HG02943 (cell line): ENCODE data around the gene OR2A1.
"Not testable (repeated sequence)": the region's sequence is repeated elsewhere in the genome, so short reads cannot be mapped to it uniquely, and the experiment has no call there.

ENCODE experiments used
- ATAC-seq: cut with Tn5 transposase; IDR thresholded peaks from one replicate; pipeline ENCODE4 v1.9.1; 2021; ENCODE audit warnings: mild to moderate bottlenecking, low read depth, moderate library complexity; ENCODE audit not compliant: unreplicated experiment

The OR2A1 gene, protein sequence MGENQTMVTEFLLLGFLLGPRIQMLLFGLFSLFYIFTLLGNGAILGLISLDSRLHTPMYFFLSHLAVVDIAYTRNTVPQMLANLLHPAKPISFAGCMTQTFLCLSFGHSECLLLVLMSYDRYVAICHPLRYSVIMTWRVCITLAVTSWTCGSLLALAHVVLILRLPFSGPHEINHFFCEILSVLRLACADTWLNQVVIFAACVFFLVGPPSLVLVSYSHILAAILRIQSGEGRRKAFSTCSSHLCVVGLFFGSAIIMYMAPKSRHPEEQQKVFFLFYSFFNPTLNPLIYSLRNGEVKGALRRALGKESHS

DNA sequence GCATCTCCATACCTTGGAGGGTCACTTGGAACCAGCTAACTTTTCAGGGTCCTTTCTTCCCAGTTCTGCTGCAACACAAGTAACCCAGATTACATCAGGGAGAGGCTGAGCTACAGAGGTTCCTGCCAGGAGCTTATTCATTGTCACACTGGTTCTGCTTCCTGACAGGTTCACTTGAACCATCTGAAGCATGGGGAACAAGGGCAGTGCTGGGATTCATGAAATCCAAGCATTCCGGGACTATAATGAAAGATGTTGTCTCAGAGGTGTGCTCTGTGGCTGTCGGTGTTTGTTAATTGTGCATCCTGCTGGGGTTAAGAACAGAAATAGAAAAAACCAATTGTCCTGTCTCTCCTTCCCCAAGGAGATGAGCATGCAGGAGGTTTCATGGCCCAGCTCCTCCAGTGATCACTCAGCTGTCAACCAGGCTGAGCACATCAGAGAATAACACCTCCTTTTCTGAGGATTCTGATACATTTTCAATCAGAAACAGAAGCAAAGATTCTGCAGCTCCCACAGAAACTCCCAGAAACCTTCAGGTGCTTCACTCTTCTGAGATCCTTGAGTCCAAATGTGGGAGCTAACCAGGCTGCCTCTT is at the start of gene OR2A1:
Gene OR2A1, plus strand, starts transcription at position 548 of the 598 bp plus-strand sequence. CDS start 5,706 bp downstream, outside the sequence.
- ATAC-seq, result not testable (repeated sequence)

DNA sequence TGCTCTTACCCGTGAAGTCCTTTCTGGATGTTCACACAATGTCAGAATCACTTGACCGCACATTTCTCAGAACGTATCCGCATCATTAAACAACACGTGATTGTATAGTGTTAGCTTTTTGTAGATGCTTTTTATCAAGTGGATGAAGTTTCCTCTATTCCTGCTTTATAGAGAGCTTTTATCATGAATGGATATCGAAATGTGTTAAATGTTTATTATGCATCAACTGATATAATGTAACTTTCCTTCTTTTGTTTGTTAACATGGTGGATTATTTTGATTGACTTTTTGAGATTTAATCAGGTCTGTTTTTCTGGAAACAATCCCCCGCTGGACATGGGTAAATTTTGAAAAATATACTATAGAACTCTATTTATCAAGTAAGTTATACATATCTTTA is 47.5 kb upstream of the OR2A1 start, which contains the start of gene OR2A7:
Gene OR2A7, minus strand, starts transcription at position 101 of the 400 bp plus-strand sequence. CDS start 5,164 bp downstream, outside the sequence.
- ATAC-seq, result not testable (repeated sequence)

DNA sequence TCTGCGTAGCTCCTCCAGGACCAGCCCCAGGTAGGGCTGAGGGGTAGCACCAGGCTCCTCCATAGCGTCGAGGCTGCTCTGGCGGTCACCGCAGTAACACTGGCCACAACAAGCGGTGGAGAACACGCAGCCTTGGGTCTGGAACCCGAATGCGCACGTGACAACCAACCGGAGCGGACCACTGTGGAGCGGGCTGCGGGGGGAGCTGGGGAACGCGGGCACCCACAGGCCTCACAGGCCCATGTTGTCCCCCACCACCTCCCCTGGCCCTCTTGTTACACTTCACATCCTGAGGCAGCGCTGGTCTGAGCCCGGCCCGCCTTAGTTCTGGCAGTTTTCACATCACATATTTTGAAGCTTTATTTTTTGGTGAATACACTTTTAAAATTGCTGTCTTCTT is 43.0 kb upstream of the OR2A1 start, which contains the start of gene CTAGE8:
Gene CTAGE8, minus strand, starts transcription at position 101 of the 400 bp plus-strand sequence. Its CDS starts 38 bp downstream, at position 63.
- ATAC-seq, result not testable (repeated sequence)

DNA sequence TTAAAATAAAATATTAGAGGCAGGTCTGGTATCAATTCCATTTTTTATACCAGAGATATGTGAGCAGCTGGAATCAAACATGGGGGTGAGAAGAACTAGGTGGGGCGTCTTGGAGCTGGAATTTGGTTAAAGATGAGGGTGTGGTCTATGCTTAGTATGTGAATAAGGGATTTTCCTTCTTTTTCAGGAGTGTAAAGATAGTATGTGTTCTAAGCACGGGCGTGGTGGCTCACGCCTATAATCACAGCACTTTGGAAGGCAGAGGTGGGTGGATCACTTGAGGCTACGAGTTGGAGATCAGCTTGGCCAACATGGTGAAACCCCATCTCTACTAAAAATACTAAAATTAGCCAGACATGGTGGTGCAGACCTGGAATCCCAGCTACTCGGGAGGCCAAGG is 36.9 kb upstream of the OR2A1 start:
- not testable (repeated sequence) for ATAC-seq

DNA sequence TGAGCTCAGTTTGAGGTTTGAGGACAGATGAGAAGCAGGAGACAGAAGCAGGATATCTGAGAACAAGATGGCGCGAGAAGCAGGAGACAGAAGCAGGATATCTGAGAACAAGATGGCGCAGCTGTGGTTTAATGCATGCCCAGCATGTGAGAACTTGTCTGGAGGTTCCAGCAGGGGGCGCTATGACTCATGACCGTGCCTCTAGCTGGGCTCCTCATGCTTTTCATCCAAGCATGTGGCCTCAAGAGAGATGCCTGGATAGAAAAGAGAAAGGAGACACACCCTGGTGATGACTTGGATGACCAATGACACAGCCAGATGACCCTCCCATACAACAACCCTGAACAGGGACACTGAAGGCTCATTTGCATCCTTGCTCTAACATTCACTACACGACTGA is 32.2 kb upstream of the OR2A1 start:
- not testable (repeated sequence) for ATAC-seq

DNA sequence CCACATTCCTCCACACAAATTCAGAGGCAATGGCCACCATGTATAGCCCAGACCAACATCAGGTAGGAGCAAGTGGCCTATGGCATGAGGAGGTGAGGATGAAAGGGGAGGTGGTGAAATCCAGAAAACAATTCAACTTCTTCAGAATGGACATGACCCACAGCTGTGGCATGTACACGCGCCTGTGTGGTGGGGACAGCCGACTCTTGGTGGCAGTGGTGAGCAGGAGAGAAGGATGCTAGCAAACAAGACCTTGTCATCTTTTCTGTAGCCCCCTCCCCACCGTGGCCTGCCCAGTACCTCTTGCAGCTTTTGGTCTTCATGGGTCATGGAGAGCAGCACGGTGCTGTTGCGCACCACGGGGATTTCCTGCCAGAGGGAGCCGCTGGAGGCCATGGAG is 30.2 kb upstream of the OR2A1 start:
- not testable (repeated sequence) for ATAC-seq

DNA sequence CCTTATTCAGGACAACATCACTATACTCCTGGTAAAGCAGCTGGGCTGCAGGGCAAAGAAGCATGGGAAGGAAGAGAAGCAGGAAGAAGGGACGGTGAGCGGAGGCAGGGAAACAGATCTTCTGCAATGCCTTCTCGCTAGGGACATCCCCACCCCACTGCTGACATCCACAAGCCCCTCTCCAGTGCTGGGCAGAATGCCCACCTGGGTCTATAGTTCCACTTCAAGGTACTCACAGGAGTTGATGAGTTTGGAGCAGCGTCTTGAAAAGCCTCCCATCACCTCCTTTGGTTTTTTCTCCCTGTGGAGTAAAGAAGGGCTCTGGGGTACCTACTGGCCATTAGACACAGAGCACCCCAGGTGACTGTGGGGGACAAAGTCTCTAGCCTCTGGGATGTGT is 29.7 kb upstream of the OR2A1 start:
- ATAC-seq, result not testable (repeated sequence)

DNA sequence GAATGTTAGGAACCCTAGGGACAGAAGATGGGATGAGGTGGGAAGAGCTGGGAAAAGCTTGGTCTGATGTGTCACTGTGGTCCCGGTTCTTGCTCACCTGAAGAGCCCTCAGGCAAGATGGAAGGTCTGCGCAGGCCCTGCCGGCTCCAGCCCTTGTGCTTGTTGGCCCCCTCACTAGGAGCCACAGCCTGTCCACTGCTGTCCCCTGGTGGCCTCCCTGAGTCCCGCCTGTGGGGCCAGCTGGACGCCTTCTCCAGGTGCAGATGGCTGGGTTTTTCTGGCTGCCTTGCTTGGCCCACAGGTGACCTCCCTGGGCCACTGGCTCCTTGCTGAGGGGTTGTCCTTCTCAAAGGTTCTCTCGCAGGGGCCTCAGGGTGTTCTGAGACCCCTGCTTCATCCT is 28.5 kb upstream of the OR2A1 start:
- ATAC-seq, result not testable (repeated sequence)

DNA sequence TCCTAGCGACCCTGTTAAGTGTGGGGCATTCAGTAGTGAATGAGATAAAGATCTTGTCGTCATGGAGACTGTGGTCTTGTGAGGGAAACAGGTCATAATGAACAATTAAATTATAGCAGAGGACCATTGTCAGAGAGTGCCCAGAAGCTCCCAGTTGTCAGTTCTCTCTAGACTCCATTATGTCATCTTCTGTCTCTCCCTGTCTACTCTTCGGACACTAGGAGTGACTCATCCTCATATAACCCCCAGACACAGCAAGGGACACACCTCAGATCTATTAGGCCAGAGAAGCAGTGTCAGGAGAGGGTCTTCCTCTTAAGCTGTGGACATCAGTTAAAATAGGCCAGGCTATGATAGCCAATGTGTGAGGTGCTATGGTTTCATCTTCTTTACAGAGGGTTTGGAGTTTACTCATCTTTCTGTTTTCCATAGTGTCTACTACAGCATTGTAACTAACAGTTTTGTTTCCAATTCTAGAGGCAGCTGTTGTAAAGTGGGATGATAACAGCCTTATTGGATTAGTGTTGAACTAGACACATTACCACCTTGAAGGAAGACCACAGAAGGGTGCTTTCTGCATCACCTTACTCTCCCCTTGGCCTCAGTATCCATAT is 24.9 kb upstream of the OR2A1 start:
- not testable (repeated sequence) for ATAC-seq

DNA sequence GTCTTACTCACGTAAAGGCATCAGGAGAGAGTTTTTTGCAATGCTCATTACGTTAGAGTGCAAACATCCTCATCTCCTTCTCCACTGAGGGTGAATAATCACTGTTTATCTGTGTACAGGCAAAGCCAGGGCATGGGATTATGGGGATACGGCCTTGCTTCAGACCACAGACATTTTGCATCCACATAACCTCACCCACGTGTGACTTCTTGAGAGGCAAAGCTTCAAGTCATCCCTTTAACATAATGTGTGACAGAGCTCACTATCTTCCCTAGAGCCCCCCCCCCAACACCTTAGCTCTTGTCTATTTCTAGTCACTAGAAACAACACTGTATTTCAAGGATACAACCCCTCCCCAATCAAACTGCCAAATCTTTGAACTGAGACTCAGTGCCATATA is 20.6 kb upstream of the OR2A1 start:
- not testable (repeated sequence) for ATAC-seq

DNA sequence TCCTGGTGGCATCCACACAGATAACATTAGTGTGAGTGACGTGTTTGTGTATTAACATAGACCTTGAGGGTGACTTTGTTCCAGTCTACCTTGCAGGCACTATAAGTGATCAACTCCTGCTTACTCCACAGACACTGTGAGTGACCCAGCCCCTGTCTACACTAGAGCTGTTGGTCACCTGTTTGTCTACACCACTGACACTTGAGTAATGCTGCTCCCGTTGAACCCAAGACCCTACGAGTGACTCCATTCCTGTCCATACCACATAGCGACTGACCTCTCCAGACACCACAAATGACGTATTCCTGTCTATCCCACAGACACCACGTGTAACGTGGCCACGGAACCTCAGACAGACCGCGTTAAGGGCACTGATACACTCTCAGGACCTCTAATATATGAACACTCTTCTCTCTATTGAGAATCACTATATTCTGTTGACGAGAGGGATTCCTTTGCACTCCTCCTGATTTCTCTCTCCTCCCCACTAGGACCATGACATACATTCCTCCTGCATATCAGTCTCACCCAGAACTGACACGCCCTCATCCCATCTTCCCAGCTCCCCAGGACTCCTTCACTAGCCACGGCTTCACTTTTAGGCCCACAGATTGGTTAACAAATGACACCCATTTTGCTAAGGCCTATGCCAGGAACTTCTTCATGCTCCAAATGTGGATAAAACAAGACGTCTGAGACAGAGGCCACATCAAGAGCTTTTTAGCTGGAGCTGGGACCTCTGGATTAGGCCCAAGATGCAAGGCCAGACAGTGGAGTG is 19.6 kb upstream of the OR2A1 start:
- ATAC-seq, result not testable (repeated sequence)

DNA sequence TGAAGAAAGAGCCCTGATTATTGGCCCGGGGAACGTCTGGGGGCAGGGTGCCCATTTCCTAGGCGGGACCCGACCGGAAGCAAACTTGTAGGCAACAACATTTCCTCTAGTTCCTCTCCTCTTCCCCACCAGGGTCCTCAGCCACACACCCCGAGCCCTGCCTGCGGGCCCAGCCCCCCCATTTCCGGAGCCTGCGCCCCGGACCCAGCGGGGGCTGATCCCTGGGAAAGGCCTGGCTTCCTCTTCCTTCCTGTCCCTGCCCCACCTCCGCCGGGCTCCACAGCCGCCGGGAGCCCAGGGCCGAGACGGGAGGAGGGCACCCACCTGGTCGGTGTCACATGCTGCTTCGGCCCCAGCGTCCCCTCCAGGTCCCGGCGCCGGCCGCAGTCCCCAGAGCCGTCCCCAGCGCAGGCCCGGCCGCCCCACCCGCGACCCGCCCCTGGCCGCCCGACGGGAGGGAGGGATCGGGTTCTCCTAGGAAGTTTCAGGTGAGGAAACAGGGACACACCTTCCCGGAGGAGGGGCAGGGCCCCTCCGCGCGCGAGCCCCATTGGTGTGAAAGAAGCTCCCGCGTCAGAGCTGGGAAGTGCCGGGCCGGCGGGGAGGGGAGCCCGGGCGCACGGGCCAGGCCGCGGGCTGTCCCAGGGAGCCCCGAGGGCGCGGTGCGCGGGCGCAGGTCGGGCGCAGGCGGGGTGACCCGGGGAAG is 18.3 kb upstream of the OR2A1 start:
- ATAC-seq, result peak; percentile 75

DNA sequence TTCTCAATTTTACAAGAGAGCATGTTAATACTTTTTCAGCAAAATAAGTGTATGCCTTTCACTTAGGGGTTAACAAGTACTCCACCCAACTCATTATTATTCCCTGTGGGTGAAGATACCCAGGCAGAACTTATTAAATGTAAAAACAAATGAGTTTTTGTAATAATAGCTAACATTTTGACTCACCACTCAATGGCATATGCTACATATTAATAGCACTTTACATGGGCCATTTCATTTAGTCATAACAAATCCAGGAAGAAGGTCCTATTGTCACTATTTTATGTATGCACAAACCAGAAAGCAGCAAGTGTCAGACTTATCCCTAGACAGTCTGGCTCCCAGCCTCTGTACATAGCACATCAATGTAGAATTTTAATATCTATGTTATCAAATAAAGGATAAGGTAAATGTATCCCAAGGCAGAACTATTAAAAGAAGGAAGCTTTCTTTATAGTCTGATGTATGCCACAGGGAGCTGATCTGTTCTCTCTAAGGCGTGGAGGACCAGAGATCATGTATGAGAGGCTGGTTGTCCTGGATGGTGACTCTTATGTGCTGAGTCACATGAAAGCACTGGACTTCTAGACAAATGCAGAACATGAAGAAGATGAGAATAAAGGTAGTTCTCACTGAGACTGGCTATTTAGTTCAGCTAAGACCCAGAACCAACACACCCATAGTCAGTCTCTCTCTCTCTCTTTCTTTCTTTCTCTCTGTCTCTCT is 9.5 kb upstream of the OR2A1 start:
- not testable (repeated sequence) for ATAC-seq

DNA sequence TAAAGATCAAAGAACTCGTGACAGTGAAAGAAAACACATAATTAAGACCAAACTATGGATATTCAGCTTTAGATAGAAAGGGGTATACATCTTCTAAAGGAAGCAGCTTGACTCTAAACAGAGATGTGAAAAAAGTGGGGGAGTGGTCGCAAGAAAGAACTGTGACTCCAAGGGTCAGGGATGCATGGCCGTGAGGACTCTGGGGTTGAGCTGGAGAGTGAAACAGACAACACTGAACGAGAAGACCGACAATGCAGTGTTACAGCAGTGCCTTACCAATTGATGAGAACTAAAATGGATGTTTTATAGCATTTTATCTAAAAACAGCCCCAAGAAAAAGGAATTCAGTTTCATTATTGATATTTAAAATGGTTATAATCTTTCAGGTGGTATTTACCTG is 8.6 kb upstream of the OR2A1 start:
- not testable (repeated sequence) for ATAC-seq

DNA sequence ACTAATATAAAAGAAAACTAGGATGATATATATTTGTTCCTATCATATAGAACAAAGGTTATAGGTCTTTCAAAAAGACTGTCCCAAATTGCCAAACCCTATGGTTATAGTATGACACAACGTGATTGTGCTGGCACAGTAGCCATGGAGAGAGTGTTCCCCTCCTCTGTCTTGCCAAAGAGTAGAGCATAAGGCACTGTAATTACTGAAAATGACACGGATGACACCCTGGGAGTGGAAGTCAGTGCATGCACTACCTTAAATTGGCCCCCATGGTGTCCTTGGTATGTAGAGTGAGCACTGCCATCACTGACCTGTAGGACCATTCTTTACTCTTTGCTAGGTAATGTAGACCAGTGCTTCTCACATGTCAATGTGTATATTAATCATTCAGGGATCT is 7.1 kb upstream of the OR2A1 start:
- ATAC-seq, result not testable (repeated sequence)

DNA sequence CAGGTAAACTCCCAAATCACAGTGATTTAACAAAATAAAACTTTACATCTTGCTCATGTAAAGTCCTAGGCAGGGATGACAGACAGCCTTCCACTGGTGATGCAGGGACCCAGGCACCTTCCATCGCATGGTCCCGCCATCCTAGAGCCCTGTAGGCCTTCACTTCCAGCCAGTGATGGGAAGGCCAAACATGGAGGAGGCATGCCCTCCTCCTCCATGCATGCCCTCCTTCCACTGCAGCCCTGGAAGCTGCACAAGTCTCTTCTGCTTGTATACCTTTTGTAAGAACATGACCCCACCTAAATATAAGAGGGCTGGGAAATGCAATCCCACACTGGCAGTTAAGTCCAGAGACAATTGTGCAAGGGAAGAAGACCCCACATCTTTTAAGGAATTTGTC is 2.5 kb upstream of the OR2A1 start:
- ATAC-seq, result not testable (repeated sequence)

DNA sequence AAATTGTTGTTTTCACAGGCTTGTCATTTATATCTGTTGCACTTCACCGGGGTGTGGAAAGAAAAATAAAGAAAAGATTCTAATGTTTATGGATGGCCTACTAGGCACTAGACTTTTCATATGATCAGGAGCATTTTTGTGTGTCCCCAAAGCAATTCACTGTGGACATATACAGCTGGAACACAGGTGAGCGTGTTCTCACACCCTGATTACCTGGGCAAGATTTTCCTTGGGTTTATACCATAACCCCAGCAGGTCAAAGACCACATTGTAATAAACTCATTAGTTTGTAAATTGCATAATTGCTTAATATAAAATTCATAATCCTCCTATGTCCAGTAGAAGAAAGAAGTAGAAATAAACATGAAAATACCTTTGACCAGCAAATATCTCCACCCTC is 1.0 kb upstream of the OR2A1 start:
- not testable (repeated sequence) for ATAC-seq

DNA sequence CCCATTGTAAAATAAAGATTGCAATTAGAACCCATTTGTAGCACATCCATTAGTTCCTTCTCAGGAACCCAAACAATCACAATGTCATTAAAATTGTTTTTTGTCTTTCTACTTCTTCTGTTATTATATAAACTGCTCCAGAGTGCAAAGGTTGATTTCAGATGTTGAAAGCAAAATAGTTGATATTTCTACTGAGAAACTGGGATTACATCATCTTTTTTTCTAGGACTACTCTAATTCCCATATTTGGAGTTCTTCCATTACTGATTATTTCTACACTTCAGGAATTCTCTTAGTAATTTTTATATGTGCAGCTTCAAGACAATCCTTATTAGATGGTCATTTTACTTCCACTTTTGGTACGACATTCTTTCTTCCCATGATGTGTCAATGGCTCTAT is 5.3 kb downstream of the OR2A1 start:
- ATAC-seq, result not testable (repeated sequence)

DNA sequence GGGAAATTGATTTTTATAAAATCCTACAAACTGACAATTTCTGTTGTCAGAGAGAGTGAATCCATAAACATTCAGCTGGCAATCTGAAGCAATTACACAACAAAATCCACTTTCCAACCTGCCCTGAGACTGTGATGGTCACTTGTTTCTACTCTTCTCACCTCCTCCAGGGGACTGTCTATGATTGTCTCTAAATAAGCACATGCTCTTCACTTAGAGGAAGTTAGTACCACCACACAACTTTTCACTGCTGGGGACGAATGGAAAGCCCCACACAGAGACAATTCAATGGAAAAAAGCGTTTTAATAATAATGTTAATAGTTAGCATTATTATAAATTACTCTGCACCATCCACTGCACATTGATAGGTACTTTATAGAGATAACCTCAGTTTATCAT is 7.3 kb downstream of the OR2A1 start:
- not testable (repeated sequence) for ATAC-seq
